ENCODE data around the gene RPL37. TPM values are rescaled to one million over a fixed set of nuclear protein-coding genes. Genes with fewer than 3 reads are reported as not detected.
"Not testable (repeated sequence)": the region's sequence is repeated elsewhere in the genome, so short reads cannot be mapped to it uniquely, and the experiment has no call there.

RPL37 gene
- total RNA-seq, 1 donor from 2014 or later = 1,420 TPM

- peaks cover 47% of the 10 kb centered on the region for H3K36me3 Mint-ChIP-seq
- no peak overlapping the region for H3K4me3 Mint-ChIP-seq
- no peak for TF ChIP-seq CTCF (IDR thresholded peaks at IDR 0.05; ENCODE audit: unreplicated experiment)
- peak overlapping the region; percentile 68 for H3K27ac Mint-ChIP-seq
- H3K4me1 Mint-ChIP-seq = peaks cover 13% of the 10 kb centered on the region
- H3K27me3 Mint-ChIP-seq (ENCODE audit: low read depth) = no peaks in the 10 kb centered on the region
- H3K9me3 Mint-ChIP-seq = no peaks in the 10 kb centered on the region
- no peak for DNase-seq (ENCODE audit: low spot score in 2 of 2, unreplicated experiment in 2 of 2)
These were observed 7.6 kb downstream of the RPL37 start for GRCh38 chr5:40827188-40827977.

GRCh38 chr5:40826489-40827187, 8.4 kb downstream of the RPL37 start:
- Mint-ChIP-seq H3K4me3 (no peak overlapping the region), H3K9me3 (no peaks in the 10 kb centered on the region), H3K27me3 (ENCODE audit: low read depth) (no peaks in the 10 kb centered on the region), H3K4me1 (peaks cover 6% of the 10 kb centered on the region), H3K27ac (no peak overlapping the region), H3K36me3 (peaks cover 39% of the 10 kb centered on the region)
- no peak for TF ChIP-seq CTCF (IDR thresholded peaks at IDR 0.05; ENCODE audit: unreplicated experiment)
- no peak for DNase-seq (ENCODE audit: low spot score in 2 of 2, unreplicated experiment in 2 of 2)

- H3K27me3 Mint-ChIP-seq (ENCODE audit: low read depth); DNase-seq (ENCODE audit: low spot score in 2 of 2, unreplicated experiment in 2 of 2); H3K4me1 Mint-ChIP-seq; H3K27ac Mint-ChIP-seq; H3K9me3 Mint-ChIP-seq; H3K4me3 Mint-ChIP-seq: not testable (repeated sequence)
- peaks cover 36% of the 10 kb centered on the region for H3K36me3 Mint-ChIP-seq
These were observed 9.5 kb downstream of the RPL37 start for GRCh38 chr5:40825461-40826043.

GRCh38 chr5:40823459-40823858, 11.6 kb downstream of the RPL37 start:
- DNase-seq (ENCODE audit: low spot score in 2 of 2, unreplicated experiment in 2 of 2) = no peak
- no peaks in the 10 kb centered on the region for H3K27me3 Mint-ChIP-seq (ENCODE audit: low read depth)
- no peak overlapping the region for H3K4me3 Mint-ChIP-seq
- H3K27ac Mint-ChIP-seq = no peak overlapping the region
- TF ChIP-seq CTCF (IDR thresholded peaks at IDR 0.05; ENCODE audit: unreplicated experiment) = no peak
- H3K36me3 Mint-ChIP-seq = peaks cover 23% of the 10 kb centered on the region
- H3K4me1 Mint-ChIP-seq = no peaks in the 10 kb centered on the region
- H3K9me3 Mint-ChIP-seq = no peaks in the 10 kb centered on the region

GRCh38 chr5:40813698-40814281, 21.2 kb downstream of the RPL37 start:
- peaks cover 5% of the 10 kb centered on the region for H3K9me3 Mint-ChIP-seq
- H3K4me3 Mint-ChIP-seq = no peak overlapping the region
- DNase-seq (ENCODE audit: low spot score in 2 of 2, unreplicated experiment in 2 of 2) = no peak
- H3K36me3 Mint-ChIP-seq = no peaks in the 10 kb centered on the region
- no peaks in the 10 kb centered on the region for H3K4me1 Mint-ChIP-seq
- H3K27ac Mint-ChIP-seq = no peak overlapping the region
- no peak for TF ChIP-seq CTCF (IDR thresholded peaks at IDR 0.05; ENCODE audit: unreplicated experiment)
- H3K27me3 Mint-ChIP-seq (ENCODE audit: low read depth) = no peaks in the 10 kb centered on the region
